ENCODE results near the gene BCAP29. TPM values are rescaled to one million over a fixed set of nuclear protein-coding genes. Genes with fewer than 3 reads are reported as not detected.
A peak's percentile ranks its signal among the peaks of the same experiment; 100 is the strongest.

BCAP29 gene
- polyA plus RNA-seq, 1 donor (not counting 4 experiments of a cell fraction or from before 2014, with no cell fraction given), result 141 TPM

GRCh38 chr7:107661081-107661864, 81.2 kb downstream of the BCAP29 start:
- H3K9me1 ChIP-seq (ENCODE audit: control insufficient read depth, extremely low read depth, insufficient read depth, low read length), result no peaks in the 10 kb centered on the region
- dilution Hi-C loops (cut with MboI; ENCODE audit: extremely low pct_ligation_motif_present, low sequenced_read_pairs), result no loop called here
- H2AFZ ChIP-seq (ENCODE audit: control insufficient read depth, low read length), result peak overlapping the region; percentile 81
- no peak overlapping the region for H3K9ac ChIP-seq (ENCODE audit: control insufficient read depth, extremely low read depth, insufficient read depth, low read length)
- H3K4me1 ChIP-seq (ENCODE audit: control insufficient read depth, extremely low read depth, insufficient read depth, low read length), result peaks cover 4% of the 10 kb centered on the region
- TF ChIP-seq EZH2 (IDR thresholded peaks at IDR 0.05; ENCODE audit: low read length), result no peak
- TF ChIP-seq CTCF (optimal IDR thresholded peaks at IDR 0.05 in 1 of 3, IDR thresholded peaks at IDR 0.05 in 1 of 3, conservative IDR thresholded peaks at IDR 0.05 in 1 of 3; ENCODE audit: extremely low read depth in 1 of 3, insufficient read depth in 2 of 3, low read length in 3 of 3), result peak in 2 of 3 experiments; percentile 41
- DNase-seq (ENCODE audit: low read depth, low spot score) (no peak), FAIRE-seq (no peak)
- no peaks in the 10 kb centered on the region for H3K9me3 ChIP-seq (ENCODE audit: control insufficient read depth, low read depth, low read length)
- no peaks in the 10 kb centered on the region for H3K79me2 ChIP-seq (ENCODE audit: control insufficient read depth, insufficient read depth, low read length)
- H3K36me3 ChIP-seq (ENCODE audit: control insufficient read depth in 2 of 2, extremely low read depth in 1 of 2, insufficient read depth in 2 of 2, low read length in 2 of 2), result no peaks in the 10 kb centered on the region
- peak overlapping the region; percentile 91 for H3K4me2 ChIP-seq (ENCODE audit: control insufficient read depth, extremely low read depth, insufficient read depth, low read depth, low read length)
- peaks cover 30% of the 10 kb centered on the region for H3K27me3 ChIP-seq (ENCODE audit: control insufficient read depth, extremely low read depth, insufficient read depth, low read length)
- peak overlapping the region; percentile 40 to 67 (median 59) for H3K4me3 ChIP-seq (ENCODE audit: control insufficient read depth in 2 of 3, extremely low read depth in 1 of 3, insufficient read depth in 2 of 3, low read depth in 1 of 3, low read length in 3 of 3)
- H4K20me1 ChIP-seq (ENCODE audit: control insufficient read depth, extremely low read depth, insufficient read depth, low read length), result no peaks in the 10 kb centered on the region
- no peak overlapping the region for H3K27ac ChIP-seq (ENCODE audit: control insufficient read depth, insufficient read depth, low read length)

GRCh38 chr7:107661865-107662379, 81.9 kb downstream of the BCAP29 start:
- Histone ChIP-seq H3K4me3 (ENCODE audit: control insufficient read depth in 2 of 3, extremely low read depth in 1 of 3, insufficient read depth in 2 of 3, low read depth in 1 of 3, low read length in 3 of 3) (peak overlapping the region; percentile 40 to 67 (median 59)), H3K4me1 (ENCODE audit: control insufficient read depth, extremely low read depth, insufficient read depth, low read length) (peaks cover 7% of the 10 kb centered on the region), H3K4me2 (ENCODE audit: control insufficient read depth, extremely low read depth, insufficient read depth, low read depth, low read length) (peak overlapping the region; percentile 91), H3K36me3 (ENCODE audit: control insufficient read depth in 2 of 2, extremely low read depth in 1 of 2, insufficient read depth in 2 of 2, low read length in 2 of 2) (no peaks in the 10 kb centered on the region), H3K9ac (ENCODE audit: control insufficient read depth, extremely low read depth, insufficient read depth, low read length) (no peak overlapping the region), H3K79me2 (ENCODE audit: control insufficient read depth, insufficient read depth, low read length) (no peaks in the 10 kb centered on the region), H3K9me3 (ENCODE audit: control insufficient read depth, low read depth, low read length) (no peaks in the 10 kb centered on the region), H3K9me1 (ENCODE audit: control insufficient read depth, extremely low read depth, insufficient read depth, low read length) (no peaks in the 10 kb centered on the region), H3K27ac (ENCODE audit: control insufficient read depth, insufficient read depth, low read length) (no peak overlapping the region), H2AFZ (ENCODE audit: control insufficient read depth, low read length) (peak overlapping the region; percentile 81), H4K20me1 (ENCODE audit: control insufficient read depth, extremely low read depth, insufficient read depth, low read length) (no peaks in the 10 kb centered on the region), H3K27me3 (ENCODE audit: control insufficient read depth, extremely low read depth, insufficient read depth, low read length) (peaks cover 30% of the 10 kb centered on the region)
- dilution Hi-C loops (cut with MboI; ENCODE audit: extremely low pct_ligation_motif_present, low sequenced_read_pairs), result no loop called here
- DNase-seq (ENCODE audit: low read depth, low spot score) (no peak), FAIRE-seq (no peak)
- TF ChIP-seq CTCF (optimal IDR thresholded peaks at IDR 0.05 in 1 of 3, IDR thresholded peaks at IDR 0.05 in 1 of 3, conservative IDR thresholded peaks at IDR 0.05 in 1 of 3; ENCODE audit: extremely low read depth in 1 of 3, insufficient read depth in 2 of 3, low read length in 3 of 3) (no peak), EZH2 (IDR thresholded peaks at IDR 0.05; ENCODE audit: low read length) (no peak)
